Brain microvascular endothelial cell (primary cell): ENCODE measurements around the gene RPS4Y1.

Experiments used
- DNase-seq: peaks from one replicate; pipeline ENCODE4 v3.0.0-alpha.2; 2020
- H3K27ac ChIP-seq: fragments of 250-450 bp; sonication (Bioruptor Pico); 2 replicates; pipeline ENCODE4 v1.5.1; 2020; ENCODE audit warnings: mild to moderate bottlenecking, moderate library complexity
- H3K27me3 ChIP-seq: fragments of 250-450 bp; sonication (Bioruptor Pico); replicated peaks from 2 replicates; pipeline ENCODE4 v1.5.1; 2020; ENCODE audit warnings: mild to moderate bottlenecking
- H3K36me3 ChIP-seq: fragments of 250-450 bp; sonication (Bioruptor Pico); replicated peaks from 2 replicates; pipeline ENCODE4 v1.5.1; 2020; ENCODE audit warnings: mild to moderate bottlenecking
- H3K4me3 ChIP-seq: 2 replicates; pipeline ENCODE4 v1.5.1; 2011; ENCODE audit warnings: low read depth, mild to moderate bottlenecking, control low read depth, low read length, moderate library complexity
- CTCF ChIP-seq: IDR thresholded peaks from 2 replicates; pipeline ENCODE4 v1.5.1; 2011; ENCODE audit warnings: low read depth, mild to moderate bottlenecking, moderate library complexity, low read length, control low read depth, inconsistent platforms; ENCODE audit errors: missing control alignments
- in situ Hi-C: cut with HindIII; loops from 2 replicates; pipeline ENCODE4 v1.10.0; 2017; ENCODE audit warnings: low sequenced_read_pairs, low pct_ligation_motif_present

RPS4Y1 gene

GRCh38 chrY:2907356-2907755 is 66.0 kb downstream of the RPS4Y1 start:
- Histone ChIP-seq H3K36me3 (no peaks in the 10 kb centered on the region), H3K4me3 (no peak overlapping the region), H3K27me3 (no peaks in the 10 kb centered on the region), H3K27ac (no peak overlapping the region)
- in situ Hi-C loops, result no loop called here
- TF ChIP-seq CTCF, result no peak
- DNase-seq, result no peak

- no peaks in the 10 kb centered on the region for H3K27me3 ChIP-seq
- H3K36me3 ChIP-seq, result no peaks in the 10 kb centered on the region
- no peak overlapping the region for H3K4me3 ChIP-seq
- TF ChIP-seq CTCF, result no peak
- in situ Hi-C loops, result no loop called here
- DNase-seq, result no peak
- H3K27ac ChIP-seq, result no peak overlapping the region
Observed at GRCh38 chrY:2913066-2913815, 71.8 kb downstream of the RPS4Y1 start.
